Measurements from ENCODE around the gene FBXL3.

The FBXL3 gene

GRCh38 chr13:77026861-77027621 lies at the start of gene FBXL3:
Gene FBXL3, minus strand, starts transcription at chr13:77027159. Its CDS starts 5,299 bp downstream, at chr13:77021860.
- DNase-seq (ENCODE audit: low spot score): peak; percentile 86

- DNase-seq (ENCODE audit: low spot score): no peak
These were observed 40.6 kb upstream of the FBXL3 start for GRCh38 chr13:77067519-77067918.

- no peak for DNase-seq (ENCODE audit: low spot score)
These were observed 38.6 kb upstream of the FBXL3 start for GRCh38 chr13:77065461-77066147.

GRCh38 chr13:77062097-77062496 lies 35.1 kb upstream of the FBXL3 start:
- DNase-seq (ENCODE audit: low spot score): no peak

- no peak for DNase-seq (ENCODE audit: low spot score)
These were observed 34.4 kb upstream of the FBXL3 start for GRCh38 chr13:77061362-77061761.

GRCh38 chr13:77056886-77057285 lies 29.9 kb upstream of the FBXL3 start:
- no peak for DNase-seq (ENCODE audit: low spot score)

GRCh38 chr13:77056382-77056781 lies 29.4 kb upstream of the FBXL3 start:
- DNase-seq (ENCODE audit: low spot score): no peak

GRCh38 chr13:77055158-77055557 lies 28.2 kb upstream of the FBXL3 start:
- DNase-seq (ENCODE audit: low spot score): no peak

GRCh38 chr13:77053192-77053591 lies 26.2 kb upstream of the FBXL3 start:
- DNase-seq (ENCODE audit: low spot score): no peak

- no peak for DNase-seq (ENCODE audit: low spot score)
These were observed 21.7 kb upstream of the FBXL3 start for GRCh38 chr13:77048681-77049080.

- no peak for DNase-seq (ENCODE audit: low spot score)
These were observed 20.8 kb upstream of the FBXL3 start for GRCh38 chr13:77047649-77048343.

GRCh38 chr13:77042566-77043177 lies 15.7 kb upstream of the FBXL3 start:
- no peak for DNase-seq (ENCODE audit: low spot score)

- no peak for DNase-seq (ENCODE audit: low spot score)
These were observed 13.9 kb upstream of the FBXL3 start for GRCh38 chr13:77040835-77041234.

- DNase-seq (ENCODE audit: low spot score): no peak
These were observed 13.1 kb upstream of the FBXL3 start for GRCh38 chr13:77040076-77040475.

GRCh38 chr13:77038907-77039480 lies 12.0 kb upstream of the FBXL3 start:
- DNase-seq (ENCODE audit: low spot score): no peak

- no peak for DNase-seq (ENCODE audit: low spot score)
These were observed 9.3 kb upstream of the FBXL3 start for GRCh38 chr13:77036279-77036678.

GRCh38 chr13:77034881-77035280 lies 7.9 kb upstream of the FBXL3 start:
- DNase-seq (ENCODE audit: low spot score): no peak

- no peak for DNase-seq (ENCODE audit: low spot score)
These were observed 6.9 kb upstream of the FBXL3 start for GRCh38 chr13:77033717-77034302.

- no peak for DNase-seq (ENCODE audit: low spot score)
These were observed 4.8 kb upstream of the FBXL3 start for GRCh38 chr13:77031656-77032243.

- DNase-seq (ENCODE audit: low spot score): no peak
These were observed 2.5 kb upstream of the FBXL3 start for GRCh38 chr13:77029436-77029835.

GRCh38 chr13:77028202-77028601 lies 1.2 kb upstream of the FBXL3 start:
- DNase-seq (ENCODE audit: low spot score): no peak
